HepG2 (cell line): ENCODE results near the gene TXNDC11. TPM values are rescaled to one million over a fixed set of nuclear protein-coding genes. Genes with fewer than 3 reads are reported as not detected.

ENCODE experiments used
- ATAC-seq: fragments of 200-7000 bp; cut with Tn5 transposase; 3 replicates; pipeline ENCODE4 v1.9.1; 2020; ENCODE audit warnings: mild to moderate bottlenecking, moderate library complexity
- BruUV-seq: library from RNA; stranded (reverse); fragments of 400-500 nt; replicated peaks from 2 replicates; lab custom pipeline; 2021; lab: Mats Ljungman, UMichigan
- CTCF ChIA-PET: fragments of 300-600 bp; formaldehyde crosslinking; extraction: SDS; loops from one replicate; lab custom pipeline; 2021; ENCODE audit warnings: low total read pairs, inconsistent platforms, low intra/inter-chr PET ratio; lab: Yijun Ruan, JAX
- POLR2A ChIA-PET: fragments of 350-600 bp; sonication (Branson Sonifier 250); formaldehyde crosslinking; loops from one replicate; lab custom pipeline; 2020; ENCODE audit warnings: antibody characterized with exemption, inconsistent platforms; lab: Yijun Ruan, JAX
- DNase-seq: peaks from one replicate; pipeline ENCODE4 v3.0.0-alpha.2; 2015; ENCODE audit warnings: low spot score
- FAIRE-seq: peaks from 3 replicates; lab custom pipeline; 2011; peaks lifted over from hg19 to GRCh38; lab: Jason Lieb, UNC
- H2AFZ ChIP-seq: one replicate; pipeline ENCODE4 v1.6.1; 2011; ENCODE audit warnings: low read length, inconsistent platforms
- H3K27ac ChIP-seq: fragments of 300-600 bp; 3 replicates; pipeline ENCODE4 v1.8.0; 2011; ENCODE audit warnings: mixed run types, mild to moderate bottlenecking, mixed read lengths, low read length, inconsistent platforms; ENCODE audit not compliant: insufficient read depth; ENCODE audit errors: extremely low read length
- H3K27me3 ChIP-seq, 2 experiments: fragments of 200-600 bp in 1 of 2; 2 replicates in 1 of 2; 3 replicates in 1 of 2; pipeline versions ENCODE4 v1.6.0 to v1.8.0; 2011; ENCODE audit warnings: low read length in 2 of 2, mild to moderate bottlenecking in 2 of 2, moderate library complexity in 2 of 2, inconsistent platforms in 1 of 2; ENCODE audit not compliant: insufficient read depth in 2 of 2, control insufficient read depth in 1 of 2
- H3K36me3 ChIP-seq, 2 experiments: fragments of 200-600 bp in 1 of 2; replicated peaks in 1 of 2; 2 replicates in 1 of 2; 3 replicates in 1 of 2; pipeline versions ENCODE4 v1.5.1 to v1.8.0; 2011; ENCODE audit warnings: low read length in 2 of 2, inconsistent platforms in 1 of 2; ENCODE audit not compliant: insufficient read depth in 2 of 2, control insufficient read depth in 1 of 2
- H3K4me1 ChIP-seq: 2 replicates; pipeline ENCODE4 v1.5.1; 2012; ENCODE audit warnings: low read length, inconsistent platforms; ENCODE audit not compliant: insufficient read depth
- H3K4me2 ChIP-seq: 2 replicates; pipeline ENCODE4 v1.6.0; 2011; ENCODE audit warnings: low read depth, low read length, inconsistent platforms
- H3K4me3 ChIP-seq, 3 experiments: fragments of 200-600 bp in 1 of 3; sonication (generic), shearing (Covaris generic) in 1 of 3; replicated peaks in 1 of 3; 2 replicates each; pipeline ENCODE4 v1.5.1; 2011 to 2016; ENCODE audit warnings: low read length in 3 of 3, inconsistent platforms in 2 of 3, low read depth in 2 of 3, mild to moderate bottlenecking in 2 of 3, control low read depth in 1 of 3, mixed read lengths in 1 of 3; ENCODE audit not compliant: insufficient read depth in 1 of 3
- H3K79me2 ChIP-seq: one replicate; pipeline ENCODE4 v1.6.1; 2011; ENCODE audit warnings: low read length, inconsistent platforms; ENCODE audit not compliant: insufficient read depth
- H3K9ac ChIP-seq: 2 replicates; pipeline ENCODE4 v1.6.0; 2011; ENCODE audit warnings: mild to moderate bottlenecking, low read depth, low read length, inconsistent platforms; ENCODE audit not compliant: insufficient read depth
- H3K9me3 ChIP-seq: 2 replicates; pipeline ENCODE4 v1.5.1; 2012; ENCODE audit warnings: mild to moderate bottlenecking, low read length
- H4K20me1 ChIP-seq: 2 replicates; pipeline ENCODE4 v1.6.0; 2011; ENCODE audit warnings: inconsistent platforms, mild to moderate bottlenecking, low read length, moderate library complexity; ENCODE audit not compliant: insufficient read depth
- AGO1 ChIP-seq: fragments of 200-400 bp; formaldehyde crosslinking; IDR thresholded peaks from 2 replicates; pipeline ENCODE4 v1.6.1; 2017; ENCODE audit warnings: mild to moderate bottlenecking, low read depth, low read length, moderate library complexity; ENCODE audit not compliant: poor library complexity, severe bottlenecking
- CREB3 ChIP-seq: sonication (generic); formaldehyde crosslinking; IDR thresholded peaks from 2 replicates; pipeline ENCODE4 v1.5.0; 2020; ENCODE audit warnings: missing genetic modification reagents
- DR1 ChIP-seq: sonication (generic); formaldehyde crosslinking; IDR thresholded peaks from 2 replicates; pipeline ENCODE4 v1.8.0; 2021; ENCODE audit warnings: mild to moderate bottlenecking, missing genetic modification reagents, inconsistent platforms
- HOXA9 ChIP-seq: sonication (generic); formaldehyde crosslinking; IDR thresholded peaks from 2 replicates; pipeline ENCODE4 v1.8.1; 2022; ENCODE audit warnings: missing genetic modification reagents, mild to moderate bottlenecking, moderate library complexity, borderline replicate concordance
- NFKBIZ ChIP-seq: IDR thresholded peaks from 2 replicates; pipeline ENCODE4 v1.6.1; 2018; ENCODE audit warnings: missing genetic modification reagents, missing compliant biosample characterization
- SIN3A ChIP-seq: IDR thresholded peaks from 2 replicates; pipeline ENCODE4 v1.6.1; 2011; ENCODE audit warnings: low read depth, mild to moderate bottlenecking, control low read depth, low read length, borderline replicate concordance
- XBP1 ChIP-seq: sonication (generic); formaldehyde crosslinking; IDR thresholded peaks from 2 replicates; pipeline ENCODE4 v1.5.0; 2020; ENCODE audit warnings: missing genetic modification reagents
- ZC3H13 ChIP-seq: sonication (generic); formaldehyde crosslinking; IDR thresholded peaks from 2 replicates; pipeline ENCODE4 v1.8.1; 2023; ENCODE audit warnings: mild to moderate bottlenecking, missing genetic modification reagents, moderate library complexity
- ZFYVE20 ChIP-seq: sonication (generic); formaldehyde crosslinking; IDR thresholded peaks from 2 replicates; pipeline ENCODE4 v1.8.0; 2023; ENCODE audit warnings: low read depth, mild to moderate bottlenecking, moderate library complexity, missing genetic modification reagents, borderline replicate concordance
- ZNF329 ChIP-seq: sonication (generic); formaldehyde crosslinking; IDR thresholded peaks from 2 replicates; pipeline ENCODE4 v1.9.0; 2021; ENCODE audit warnings: low read depth, mild to moderate bottlenecking, missing genetic modification reagents
- ZNF382 ChIP-seq: sonication (generic); formaldehyde crosslinking; IDR thresholded peaks from 2 replicates; pipeline ENCODE4 v1.5.0; 2020; ENCODE audit warnings: missing genetic modification reagents, mild to moderate bottlenecking, borderline replicate concordance
- ZNF512B ChIP-seq: sonication (generic); formaldehyde crosslinking; IDR thresholded peaks from 2 replicates; pipeline ENCODE4 v1.5.1; 2020; ENCODE audit warnings: missing genetic modification reagents, mild to moderate bottlenecking, borderline replicate concordance
- ZNF709 ChIP-seq: sonication (generic); formaldehyde crosslinking; IDR thresholded peaks from 2 replicates; pipeline ENCODE4 v1.5.0; 2020; ENCODE audit warnings: mild to moderate bottlenecking, missing genetic modification reagents
- WGBS: methylation state at CpG from one replicate; pipeline ENCODE4 v1.1.6; 2017; ENCODE audit warnings: low lambda C conversion rate; 5-methylcytosine and 5-hydroxymethylcytosine counted together
- in situ Hi-C: cut with HindIII; loops from 2 replicates; pipeline ENCODE4 v1.10.0; 2017; ENCODE audit warnings: low pct_unique_long_range_greater_than_20kb; ENCODE audit not compliant: extremely low pct_ligation_motif_present
- intact Hi-C: fragments of 100-400 bp; cut with micrococcal nuclease; formaldehyde crosslinking; loops from one replicate; pipeline ENCODE4 v1.10.0; 2022; ENCODE audit not compliant: unreplicated experiment
- polyA plus RNA-seq, 8 experiments: library from polyadenylated mRNA; depleted of rRNA in 3 of 8; stranded (reverse) in 7 of 8; unstranded in 1 of 8; fragments of >200 nt; fragmentation: Illumina TruSeq in 4 of 8; extraction: Trizol in 4 of 8; gene quantifications; 2 replicates each; pipeline versions ENCODE4 v1.2.1 to v1.2.3, GENCODE V29; 2011 to 2016; ENCODE audit warnings: low read depth in 4 of 8, missing spikeins in 1 of 8, mixed read lengths in 1 of 8; ENCODE audit not compliant: insufficient read depth in 1 of 8
- total RNA-seq, 5 experiments: library from RNA; depleted of rRNA; stranded (reverse); fragments of >200 nt; fragmentation: Illumina TruSeq; extraction: Trizol; gene quantifications; 2 replicates each; pipeline ENCODE4 v1.2.3, GENCODE V29; 2016; ENCODE audit warnings: low read depth in 1 of 5

The TXNDC11 gene
- total and polyA plus RNA-seq, 2 of the 13 experiments (the other 11 are each of a cell fraction or from before 2014, with no cell fraction given), result 74.9 to 123 TPM

GRCh38 chr16:11675561-11676511 lies 66.8 kb downstream of the TXNDC11 start (continued):
- TF ChIP-seq AGO1, result no peak
- TF ChIP-seq SIN3A, result no peak
- peak; percentile 85; the same call in 1 of the 2 replicates for TF ChIP-seq NFKBIZ (CRISPR knock-in tag)
- no peak for TF ChIP-seq CREB3
- TF ChIP-seq ZNF382 (CRISPR knock-in tag), result no peak
- no peak for TF ChIP-seq XBP1 (CRISPR knock-in tag)
- TF ChIP-seq ZFYVE20, result 0 out of 2 replicates have a peak, but pooled peaks have one; percentile 67

- Histone ChIP-seq H4K20me1 (peaks cover 4% of the 10 kb centered on the region; the same call in 1 of the 2 replicates), H3K9ac (no peak overlapping the region), H3K79me2 (no peaks in the 10 kb centered on the region), H3K27ac (no peak overlapping the region), H3K36me3 (peaks cover 25 to 37% of the 10 kb centered on the region in 2 experiments), H3K4me3 (no peak overlapping the region), H3K4me1 (peaks cover 37% of the 10 kb centered on the region), H3K4me2 (peak overlapping the region; percentile 42), H3K27me3 (no peaks in the 10 kb centered on the region), H2AFZ (no peak overlapping the region), H3K9me3 (no peaks in the 10 kb centered on the region)
- POLR2A ChIA-PET, result interaction anchor here (0.9 to 1.7 kb wide), 3 partner anchors 15 to 123 kb away, joined by 3 to 11 read pairs (median 8); partner anchors contain the start of genes TXNDC11 and ZC3H7A
- no peak for DNase-seq
- BruUV-seq, result no TSS peak
- intact Hi-C loops (no loop called here), in situ Hi-C loops (no loop called here)
- no peak for FAIRE-seq
- WGBS, result 85% methylated on average over 15 of the region's 15 CpGs
- CTCF ChIA-PET, result interaction anchor here (1.2 kb wide), 1 partner anchor 143 kb away, joined by 3 read pairs; no protein-coding TSS in a partner anchor
- TF ChIP-seq ZNF512B (CRISPR knock-in tag) (no peak), ZC3H13 (CRISPR knock-in tag) (peak; percentile 40; the same call in 1 of the 2 replicates), HOXA9 (CRISPR knock-in tag) (no peak), ZNF709 (CRISPR knock-in tag) (0 out of 2 replicates have a peak, but pooled peaks have one; percentile 21), ZNF329 (CRISPR knock-in tag) (0 out of 2 replicates have a peak, but pooled peaks have one; percentile 52), DR1 (CRISPR knock-in tag) (0 out of 2 replicates have a peak, but pooled peaks have one; percentile 10)
- no peak for ATAC-seq
These were observed 67.7 kb downstream of the TXNDC11 start for GRCh38 chr16:11674818-11675560.
